AG04449 (cell line): Measurements from ENCODE around the gene QTRT2.

Experiments
- CTCF ChIA-PET: fragments of 350-600 bp; formaldehyde crosslinking; extraction: SDS; loops from one replicate; lab custom pipeline; 2021; ENCODE audit warnings: antibody characterized with exemption; lab: Yijun Ruan, JAX
- POLR2A ChIA-PET: fragments of 400-600, 350-600 bp; formaldehyde crosslinking; extraction: SDS; loops from one replicate; lab custom pipeline; 2020; ENCODE audit warnings: antibody characterized with exemption, inconsistent platforms; lab: Yijun Ruan, JAX
- DNase-seq: peaks from one replicate; pipeline ENCODE4 v3.0.0-alpha.2; 2010; ENCODE audit warnings: low read depth, low spot score
- H3K4me3 ChIP-seq: 2 replicates; pipeline ENCODE4 v1.5.1; 2011; ENCODE audit warnings: low read depth, mild to moderate bottlenecking, control low read depth, low read length
- CTCF ChIP-seq: IDR thresholded peaks from one replicate; pipeline ENCODE4 v1.5.1; 2011; ENCODE audit warnings: mild to moderate bottlenecking, moderate library complexity, low read length, control low read depth, inconsistent platforms; ENCODE audit not compliant: insufficient read depth; ENCODE audit errors: missing control alignments

The QTRT2 gene

DNA sequence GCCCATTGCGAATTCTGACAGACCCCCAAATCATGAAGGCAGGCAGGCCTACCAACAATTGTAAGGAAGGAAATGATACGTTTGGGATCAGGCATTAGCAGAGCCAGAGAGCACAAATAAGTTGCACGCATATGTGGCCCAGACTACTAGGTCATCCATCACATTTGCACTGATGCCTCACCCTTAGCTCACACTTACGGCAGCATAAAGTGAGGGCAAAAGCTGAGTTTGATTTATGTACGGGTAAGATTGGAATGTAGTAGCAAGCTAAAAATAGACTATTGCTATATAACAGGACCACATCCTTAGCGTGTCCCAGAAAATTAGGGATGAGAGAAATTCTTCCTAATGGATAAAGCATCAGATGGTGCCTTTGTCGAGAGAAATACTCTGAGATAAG is 58.6 kb downstream of the QTRT2 start:
- CTCF ChIA-PET: no interaction called here
- POLR2A ChIA-PET: no interaction called here

DNA sequence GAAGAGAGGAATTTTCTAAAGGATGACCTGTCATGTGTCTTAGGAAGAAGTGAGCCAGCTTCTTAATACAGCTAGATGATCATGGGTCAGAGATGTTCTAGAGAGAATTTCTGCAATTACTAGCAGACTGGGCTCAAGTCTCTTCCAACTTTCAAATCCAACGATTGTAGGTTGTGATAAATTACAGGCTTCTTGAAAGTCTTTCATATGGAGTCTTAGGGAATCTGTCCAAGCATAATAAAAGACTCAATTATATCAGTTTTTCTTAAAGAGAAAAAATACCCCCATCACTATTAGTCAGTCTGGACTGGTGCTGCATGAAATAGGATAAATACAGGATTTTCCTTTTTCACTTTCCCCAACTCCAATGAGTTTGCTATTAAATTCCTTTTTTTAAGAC is 63.2 kb downstream of the QTRT2 start:
- no peak overlapping the region for H3K4me3 ChIP-seq
- DNase-seq: no peak
- ChIA-PET CTCF (no interaction called here), POLR2A (no interaction called here)
- no peak for TF ChIP-seq CTCF

More for the DNA sequence above, 58.6 kb downstream of the QTRT2 start:
- H3K4me3 ChIP-seq: no peak overlapping the region
- TF ChIP-seq CTCF: no peak
- no peak for DNase-seq

DNA sequence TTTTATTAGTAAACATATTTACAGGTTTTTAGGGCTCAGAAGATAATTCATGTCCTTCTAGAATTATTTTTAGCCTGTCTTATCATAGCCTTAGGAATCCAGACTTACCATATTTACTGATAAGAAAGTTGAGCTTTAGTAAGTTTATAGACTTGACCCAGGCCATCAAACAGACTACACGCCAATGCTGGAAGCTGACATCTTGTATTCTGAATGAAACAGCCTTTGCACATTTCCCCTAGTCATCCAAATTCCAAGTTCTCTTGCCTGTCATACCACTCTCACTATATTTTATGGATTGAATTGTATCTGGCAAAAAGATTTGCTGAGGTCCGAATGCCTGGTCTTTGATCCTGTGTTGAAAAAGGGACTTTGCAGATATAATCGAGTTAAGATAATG is 63.7 kb downstream of the QTRT2 start:
- POLR2A ChIA-PET: no interaction called here
- no peak for DNase-seq
- no peak overlapping the region for H3K4me3 ChIP-seq
- no peak for TF ChIP-seq CTCF
- CTCF ChIA-PET: no interaction called here

DNA sequence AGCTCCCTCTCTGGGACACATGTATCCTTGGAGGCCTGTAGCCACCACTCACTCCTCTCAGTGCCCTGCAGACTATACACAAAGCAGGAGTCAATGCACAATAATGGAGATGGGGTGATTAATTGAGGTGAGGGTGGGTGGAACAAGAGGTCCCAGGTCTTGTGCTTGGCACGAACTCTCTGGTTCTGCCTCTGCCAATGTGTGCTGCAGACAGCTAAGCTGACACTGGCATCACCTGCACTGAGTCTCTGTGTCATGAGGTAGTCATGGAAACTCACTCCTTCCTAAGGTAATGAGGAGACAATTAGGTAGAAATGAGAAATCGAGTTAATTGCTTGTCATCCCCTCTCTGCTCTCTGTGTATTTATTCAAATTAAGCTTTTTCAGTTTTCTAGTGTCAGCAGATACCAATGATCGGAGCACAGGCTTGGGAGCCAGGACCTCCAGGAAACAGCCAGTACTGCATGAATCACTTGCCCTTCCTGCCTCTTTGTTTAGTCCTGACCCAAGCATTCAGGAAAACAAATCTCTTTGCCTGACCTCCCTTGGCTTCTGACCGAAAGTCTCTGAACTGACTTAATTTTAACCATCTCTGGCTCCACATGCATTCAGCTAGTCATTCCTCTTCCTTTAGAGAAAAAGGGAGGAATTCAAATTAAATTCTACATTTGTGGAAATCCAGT is 65.6 kb downstream of the QTRT2 start:
- ChIA-PET CTCF (interaction anchor here (0.8 to 2.1 kb wide), 4 partner anchors 9 to 285 kb away, joined by 3 to 8 read pairs (median 4); no protein-coding TSS in a partner anchor), POLR2A (no interaction called here)
- no peak for TF ChIP-seq CTCF
- DNase-seq: no peak
- no peak overlapping the region for H3K4me3 ChIP-seq

GRCh38 chr3:114126461-114126860 is 69.9 kb downstream of the QTRT2 start:
- CTCF ChIA-PET: interaction anchor here (1.4 to 1.8 kb wide), 2 partner anchors 18 to 26 kb away, joined by 7 read pairs; no protein-coding TSS in a partner anchor
- no peak for DNase-seq
- POLR2A ChIA-PET: no interaction called here
- TF ChIP-seq CTCF: no peak
- H3K4me3 ChIP-seq: no peak overlapping the region

DNA sequence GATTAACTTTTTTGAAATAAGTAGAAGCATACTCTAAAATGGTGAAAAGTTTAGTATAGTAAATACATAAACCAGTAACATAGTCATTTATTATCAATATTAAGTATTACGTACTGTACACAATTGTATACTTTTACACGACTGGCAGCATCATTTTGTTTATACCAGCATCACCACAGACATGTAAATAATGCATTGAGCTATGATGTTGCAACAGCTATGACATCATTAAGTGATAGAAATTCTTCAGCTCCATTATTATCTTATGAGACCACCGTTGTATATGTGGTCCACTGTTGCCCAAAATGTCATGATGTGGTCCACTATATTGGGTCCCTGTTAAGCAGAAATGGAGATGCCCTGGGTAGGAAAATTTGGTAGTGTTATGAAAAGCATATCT is 71.0 kb downstream of the QTRT2 start:
- TF ChIP-seq CTCF: no peak
- no peak overlapping the region for H3K4me3 ChIP-seq
- POLR2A ChIA-PET: no interaction called here
- CTCF ChIA-PET: interaction anchor here (1.4 to 1.8 kb wide), 2 partner anchors 17 to 25 kb away, joined by 7 read pairs; no protein-coding TSS in a partner anchor
- DNase-seq: no peak
